GM23338 (cell line): ENCODE measurements around the gene DIP2B. TPM values are rescaled to one million over a fixed set of nuclear protein-coding genes. Genes with fewer than 3 reads are reported as not detected.

Experiments used
- ATAC-seq: fragments of 200-7000 bp; cut with Tn5 transposase; 3 replicates; pipeline ENCODE4 v1.9.1; 2020
- DNase-seq: peaks from one replicate; pipeline ENCODE4 v3.0.0-alpha.2; 2015; ENCODE audit warnings: low spot score
- H2AFZ ChIP-seq: fragments of 200-600 bp; sonication (generic); 2 replicates; pipeline ENCODE4 v1.8.0; 2016; ENCODE audit warnings: antibody characterized with exemption, mild to moderate bottlenecking, moderate library complexity
- H3F3A ChIP-seq: fragments of 200-600 bp; sonication (generic); replicated peaks from 2 replicates; pipeline ENCODE4 v1.8.0; 2017; ENCODE audit warnings: antibody characterized with exemption, mixed run types, low read depth
- H3K27ac ChIP-seq: fragments of 200-600 bp; sonication (generic); 2 replicates; pipeline ENCODE4 v1.6.1; 2016; ENCODE audit warnings: low read depth
- H3K27me3 ChIP-seq: fragments of 200-600 bp; sonication (generic); 2 replicates; pipeline ENCODE4 v1.8.0; 2016; ENCODE audit warnings: mild to moderate bottlenecking, mixed run types, moderate library complexity; ENCODE audit not compliant: insufficient read depth
- H3K36me3 ChIP-seq: fragments of 200-600 bp; sonication (generic); 2 replicates; pipeline ENCODE4 v1.8.0; 2016; ENCODE audit warnings: mild to moderate bottlenecking; ENCODE audit not compliant: insufficient read depth
- H3K4me1 ChIP-seq: fragments of 200-600 bp; sonication (generic); 2 replicates; pipeline ENCODE4 v1.8.0; 2016; ENCODE audit warnings: mild to moderate bottlenecking, moderate library complexity; ENCODE audit not compliant: insufficient read depth
- H3K4me2 ChIP-seq: fragments of 200-600 bp; sonication (generic); 2 replicates; pipeline ENCODE4 v1.7.1; 2017; ENCODE audit warnings: mixed run types
- H3K4me3 ChIP-seq: fragments of 200-600 bp; sonication (generic); 2 replicates; pipeline ENCODE4 v1.6.1; 2016; ENCODE audit warnings: mixed run types
- H3K79me2 ChIP-seq: fragments of 200-600 bp; sonication (generic); replicated peaks from 2 replicates; pipeline ENCODE4 v1.8.0; 2017; ENCODE audit warnings: mild to moderate bottlenecking; ENCODE audit not compliant: insufficient read depth
- H3K9me2 ChIP-seq: fragments of 200-600 bp; sonication (generic); 2 replicates; pipeline ENCODE4 v1.8.0; 2017; ENCODE audit not compliant: insufficient read depth
- H4K20me1 ChIP-seq: fragments of 200-600 bp; sonication (generic); replicated peaks from 2 replicates; pipeline ENCODE4 v1.8.0; 2017; ENCODE audit warnings: mild to moderate bottlenecking; ENCODE audit not compliant: insufficient read depth
- H3K27ac Mint-ChIP-seq: 2 replicates; pipeline ENCODE4 v1.8.0; 2020; ENCODE audit warnings: inconsistent platforms, mild to moderate bottlenecking, moderate library complexity, mixed read lengths
- H3K27me3 Mint-ChIP-seq: 3 replicates; pipeline ENCODE4 v1.8.0; 2022; ENCODE audit warnings: low read depth, mild to moderate bottlenecking, moderate library complexity, mixed read lengths, inconsistent platforms; ENCODE audit not compliant: insufficient read depth, poor library complexity
- H3K36me3 Mint-ChIP-seq: 3 replicates; pipeline ENCODE4 v1.8.0; 2021; ENCODE audit warnings: low read depth, mild to moderate bottlenecking, inconsistent platforms, moderate library complexity, mixed read lengths
- H3K4me1 Mint-ChIP-seq: 3 replicates; pipeline ENCODE4 v1.8.0; 2020; ENCODE audit warnings: mild to moderate bottlenecking, inconsistent platforms, mixed read lengths
- H3K4me3 Mint-ChIP-seq: 3 replicates; pipeline ENCODE4 v1.8.0; 2021; ENCODE audit warnings: moderate library complexity, mild to moderate bottlenecking, inconsistent platforms, mixed read lengths
- H3K9me3 Mint-ChIP-seq: 3 replicates; pipeline ENCODE4 v1.8.0; 2020; ENCODE audit warnings: moderate library complexity, mild to moderate bottlenecking, inconsistent platforms, mixed read lengths
- CREB1 ChIP-seq: fragments of 250-450 bp; sonication (Bioruptor Pico); IDR thresholded peaks from 2 replicates; pipeline ENCODE4 v1.5.0; 2020; ENCODE audit warnings: low read depth, mild to moderate bottlenecking, moderate library complexity
- CTCF ChIP-seq, 2 experiments: fragments of 200-600 bp in 1 of 2; sonication (generic) in 1 of 2; conservative IDR thresholded peaks; 2 replicates each; pipeline versions ENCODE4 v1.5.1 to v1.6.1; 2016 to 2017; ENCODE audit warnings: antibody characterized with exemption in 2 of 2, low read depth in 2 of 2, mild to moderate bottlenecking in 2 of 2, moderate library complexity in 1 of 2
- ETS1 ChIP-seq: IDR thresholded peaks from 2 replicates; pipeline ENCODE4 v1.6.1; 2016; ENCODE audit warnings: antibody characterized with exemption
- EZH2 ChIP-seq: fragments of 200-600 bp; sonication (generic); IDR thresholded peaks from one replicate; pipeline ENCODE4 v1.8.0; 2017; ENCODE audit warnings: antibody characterized with exemption, mild to moderate bottlenecking, low read depth; ENCODE audit not compliant: unreplicated experiment
- EZH2phosphoT487 ChIP-seq: fragments of 200-600 bp; sonication (generic); IDR thresholded peaks from one replicate; pipeline ENCODE4 v1.8.1; 2018; ENCODE audit warnings: antibody characterized with exemption; ENCODE audit not compliant: unreplicated experiment
- JUNB ChIP-seq: IDR thresholded peaks from one replicate; pipeline ENCODE4 v1.6.1; 2016; ENCODE audit warnings: antibody characterized with exemption; ENCODE audit not compliant: unreplicated experiment
- NANOG ChIP-seq: IDR thresholded peaks from 2 replicates; pipeline ENCODE4 v1.6.1; 2016; ENCODE audit warnings: antibody characterized with exemption, borderline replicate concordance
- POLR2AphosphoS5 ChIP-seq: IDR thresholded peaks from 2 replicates; pipeline ENCODE4 v1.6.1; 2016; ENCODE audit warnings: antibody characterized with exemption, low read depth
- REST ChIP-seq: IDR thresholded peaks from one replicate; pipeline ENCODE4 v1.6.1; 2018; ENCODE audit warnings: antibody characterized with exemption; ENCODE audit not compliant: unreplicated experiment
- STAT1 ChIP-seq: IDR thresholded peaks from one replicate; pipeline ENCODE4 v1.6.1; 2016; ENCODE audit warnings: antibody characterized with exemption; ENCODE audit not compliant: unreplicated experiment
- ZNF114 ChIP-seq: fragments of 250-450 bp; sonication (Bioruptor Pico); IDR thresholded peaks from 2 replicates; pipeline ENCODE4 v1.5.0; 2020; ENCODE audit warnings: mild to moderate bottlenecking, moderate library complexity
- ZNF331 ChIP-seq: fragments of 250-450 bp; sonication (Bioruptor Pico); IDR thresholded peaks from 2 replicates; pipeline ENCODE4 v1.5.0; 2020; ENCODE audit warnings: low read depth, mild to moderate bottlenecking, moderate library complexity
- ZNF462 ChIP-seq: fragments of 250-450 bp; sonication (Bioruptor Pico); IDR thresholded peaks from 2 replicates; pipeline ENCODE4 v1.5.0; 2020; ENCODE audit warnings: mild to moderate bottlenecking, moderate library complexity
- polyA plus RNA-seq: library from polyadenylated mRNA; unstranded; fragments of >200 nt; fragmentation: Nextera tagmentation; extraction: Ambion mirVana; gene quantifications from 2 replicates; pipeline ENCODE4 v1.2.1, GENCODE V29; 2016
- total RNA-seq: library from RNA; depleted of rRNA; stranded (reverse); fragments of >200 nt; shearing (Covaris generic); gene quantifications from 2 replicates; pipeline ENCODE4 v1.2.3, GENCODE V29; 2014

The DIP2B gene
- total and polyA plus RNA-seq, 2 experiments from 2014 or later = 8.0 to 36.4 TPM

GRCh38 chr12:50790081-50790480, 285.3 kb downstream of the DIP2B start:
- Histone ChIP-seq H3K4me2 (no peak overlapping the region), H3K4me1 (0 out of 2 replicates have a peak, but pooled peaks cover 6% of the 10 kb centered on the region), H3K79me2 (peaks cover 40% of the 10 kb centered on the region), H3K4me3 (no peak overlapping the region), H3F3A (no peaks in the 10 kb centered on the region), H2AFZ (no peak overlapping the region), H3K27ac (no peak overlapping the region), H3K9me2 (no peaks in the 10 kb centered on the region), H3K27me3 (no peaks in the 10 kb centered on the region), H3K36me3 (no peaks in the 10 kb centered on the region), H4K20me1 (peaks cover 13% of the 10 kb centered on the region; the same call in 1 of the 2 replicates)
- no peak overlapping the region for H3K4me3 Mint-ChIP-seq
- no peak for DNase-seq
- ATAC-seq = no peak
- TF ChIP-seq REST (no peak), ETS1 (no peak), CTCF (conservative IDR thresholded peaks at IDR 0.05; ENCODE audit: low read depth in 2 of 2) (no peak), CREB1 (no peak), ZNF114 (no peak), ZNF462 (CRISPR knock-in tag) (no peak), ZNF331 (no peak), EZH2phosphoT487 (no peak), POLR2AphosphoS5 (no peak), STAT1 (no peak), NANOG (no peak), EZH2 (no peak), JUNB (no peak)
- no peak overlapping the region for H3K27ac Mint-ChIP-seq
- peaks cover 2% of the 10 kb centered on the region for H3K27me3 Mint-ChIP-seq
- H3K4me1 Mint-ChIP-seq = no peaks in the 10 kb centered on the region
- H3K36me3 Mint-ChIP-seq = peaks cover 31% of the 10 kb centered on the region
- H3K9me3 Mint-ChIP-seq = peaks cover 11% of the 10 kb centered on the region; the same call in 2 of the 3 replicates
